GM21723 (cell line): ENCODE measurements around the gene RNASE7.
"Not testable (repeated sequence)": the region's sequence is repeated elsewhere in the genome, so short reads cannot be mapped to it uniquely, and the experiment has no call there.

ENCODE experiments used
- ATAC-seq: cut with Tn5 transposase; IDR thresholded peaks from one replicate; pipeline ENCODE4 v1.9.1; 2021; ENCODE audit warnings: mild to moderate bottlenecking, moderate library complexity; ENCODE audit not compliant: unreplicated experiment

The RNASE7 gene, protein sequence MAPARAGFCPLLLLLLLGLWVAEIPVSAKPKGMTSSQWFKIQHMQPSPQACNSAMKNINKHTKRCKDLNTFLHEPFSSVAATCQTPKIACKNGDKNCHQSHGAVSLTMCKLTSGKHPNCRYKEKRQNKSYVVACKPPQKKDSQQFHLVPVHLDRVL

DNA sequence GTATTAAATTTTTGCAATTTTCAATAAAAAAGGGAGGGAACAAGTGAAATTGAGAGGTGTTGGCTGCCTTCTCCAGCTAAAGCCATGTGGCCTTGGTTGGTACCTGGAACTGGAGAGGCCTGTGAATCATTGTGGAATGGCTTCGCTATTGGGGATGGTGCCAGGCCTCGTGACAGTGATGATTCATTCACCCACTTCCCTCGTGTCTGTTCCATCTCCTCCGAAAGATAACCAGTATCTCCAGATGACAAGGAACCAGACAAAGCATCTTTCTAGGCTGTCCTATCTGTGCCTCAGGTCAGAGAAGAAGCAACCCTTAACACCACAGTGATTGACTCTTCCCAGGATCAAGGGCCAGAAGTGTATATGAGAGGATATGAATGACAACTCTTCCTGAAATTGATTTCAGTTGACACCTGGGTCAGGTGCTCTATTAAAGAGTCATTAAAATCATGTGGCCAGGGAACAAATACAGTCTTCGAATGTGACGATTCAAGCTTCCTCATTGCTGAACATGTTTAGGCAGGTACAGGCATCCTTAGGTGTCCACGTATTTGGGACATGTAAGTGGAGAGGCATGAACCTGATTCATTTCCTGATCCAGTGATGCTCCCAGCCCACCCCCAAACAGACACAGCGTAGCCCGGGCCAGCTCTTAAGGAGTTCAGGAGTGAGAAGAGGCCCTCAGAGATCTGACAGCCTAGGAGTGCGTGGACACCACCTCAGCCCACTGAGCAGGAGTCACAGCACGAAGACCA is at the start of gene RNASE7:
Gene RNASE7 (plus strand): TSS at position 687 of the 758 bp plus-strand sequence. CDS start 631 bp downstream, outside the sequence.
- ATAC-seq = no peak

- no peak for ATAC-seq
Measured at GRCh38 chr14:20996521-20996920, 45.6 kb upstream of the RNASE7 start.

- ATAC-seq = no peak
Measured at GRCh38 chr14:20997115-20997514, 45.0 kb upstream of the RNASE7 start.

GRCh38 chr14:20997564-20997963 is 44.6 kb upstream of the RNASE7 start:
- ATAC-seq = no peak

DNA sequence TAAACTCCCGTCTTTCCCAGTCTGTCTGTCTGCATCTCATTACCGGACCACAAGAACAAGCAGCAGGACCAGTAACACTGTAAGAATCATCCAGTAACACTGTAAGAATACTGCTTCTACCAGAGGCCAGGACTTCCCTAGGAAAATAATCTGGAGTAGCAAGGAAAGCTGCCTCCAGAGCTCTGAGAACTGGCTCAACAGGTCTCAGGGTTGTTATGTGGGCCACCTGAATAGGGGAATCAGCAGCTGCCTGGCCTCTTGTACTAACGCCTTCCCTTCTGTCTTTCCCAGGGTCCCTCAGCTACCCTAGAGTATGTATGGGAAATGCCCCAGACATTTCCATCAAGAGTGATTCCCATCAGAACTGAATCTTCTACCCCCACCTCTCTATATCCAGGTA is 44.0 kb upstream of the RNASE7 start:
- ATAC-seq = no peak

DNA sequence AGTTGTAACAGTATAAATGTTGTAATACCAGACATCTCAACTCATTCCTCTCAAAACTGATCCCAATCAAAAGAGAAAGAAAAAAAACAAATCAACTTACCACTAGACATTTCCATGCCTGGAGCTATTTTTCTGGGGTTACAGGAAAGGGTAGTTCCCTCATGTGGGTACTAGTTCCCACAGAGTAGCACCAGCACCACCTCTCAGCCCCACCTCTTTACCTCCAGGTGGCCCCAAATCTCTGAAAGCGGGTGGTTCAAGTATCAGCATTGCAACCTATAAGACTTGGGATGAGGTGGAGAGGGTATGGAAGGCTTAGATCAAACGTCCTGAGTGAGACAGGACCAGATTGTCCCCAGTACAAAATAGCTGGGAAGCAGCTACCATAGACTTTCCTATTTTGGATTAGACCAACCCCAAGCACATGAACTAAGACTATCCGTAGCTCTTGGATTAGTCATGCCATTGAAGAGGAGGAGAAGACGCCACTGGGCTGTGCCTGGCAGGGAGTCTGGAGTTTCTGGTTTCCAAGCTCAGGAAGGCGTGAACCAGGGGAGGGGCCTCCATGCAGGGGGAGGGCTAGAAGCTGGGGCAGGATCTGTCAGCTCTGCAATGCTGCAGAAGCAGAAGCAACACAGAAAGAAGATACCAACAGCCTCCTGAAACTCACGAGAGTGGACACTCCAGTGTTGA is 43.3 kb upstream of the RNASE7 start, which contains the start of gene SLC39A2:
Gene SLC39A2 (plus strand): TSS at position 620 of the 693 bp plus-strand sequence. CDS start 154 bp downstream, outside the sequence.
- ATAC-seq = no peak

GRCh38 chr14:20999591-20999990 is 42.6 kb upstream of the RNASE7 start:
- no peak for ATAC-seq

DNA sequence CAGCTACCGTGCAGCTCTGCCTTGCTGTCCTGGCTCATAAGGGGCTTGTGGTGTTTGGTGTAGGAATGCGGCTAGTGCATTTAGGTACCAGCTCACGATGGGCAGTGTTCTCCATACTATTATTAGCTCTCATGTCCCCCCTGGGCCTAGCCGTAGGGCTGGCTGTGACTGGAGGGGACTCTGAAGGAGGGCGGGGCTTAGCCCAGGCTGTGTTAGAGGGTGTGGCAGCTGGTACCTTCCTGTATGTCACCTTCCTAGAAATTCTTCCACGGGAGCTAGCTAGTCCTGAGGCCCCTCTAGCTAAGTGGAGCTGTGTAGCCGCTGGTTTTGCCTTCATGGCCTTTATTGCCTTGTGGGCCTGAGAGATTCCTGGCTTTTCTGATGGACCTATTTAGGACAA is 40.9 kb upstream of the RNASE7 start:
- ATAC-seq = no peak

- no peak for ATAC-seq
Measured at GRCh38 chr14:21003788-21004346, 38.3 kb upstream of the RNASE7 start.

DNA sequence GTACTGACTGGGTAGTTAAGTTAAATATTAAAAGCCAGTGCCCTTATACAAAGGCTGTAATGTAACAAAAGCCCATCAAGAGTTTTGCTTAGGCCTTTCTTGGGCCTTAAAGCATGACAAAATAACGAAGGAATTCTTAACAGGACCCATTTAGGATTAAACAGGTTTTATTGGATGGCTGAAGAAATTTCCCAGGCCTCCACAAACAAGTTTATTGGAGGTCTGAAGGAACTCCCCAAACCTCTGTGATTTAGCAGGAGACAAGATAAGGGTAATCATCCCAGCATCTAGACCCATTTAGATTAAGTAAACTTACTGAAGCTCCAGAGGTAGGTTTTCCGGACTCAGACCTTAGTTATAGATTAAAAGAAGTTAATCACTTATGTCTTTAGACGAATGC is 32.4 kb upstream of the RNASE7 start:
- not testable (repeated sequence) for ATAC-seq

DNA sequence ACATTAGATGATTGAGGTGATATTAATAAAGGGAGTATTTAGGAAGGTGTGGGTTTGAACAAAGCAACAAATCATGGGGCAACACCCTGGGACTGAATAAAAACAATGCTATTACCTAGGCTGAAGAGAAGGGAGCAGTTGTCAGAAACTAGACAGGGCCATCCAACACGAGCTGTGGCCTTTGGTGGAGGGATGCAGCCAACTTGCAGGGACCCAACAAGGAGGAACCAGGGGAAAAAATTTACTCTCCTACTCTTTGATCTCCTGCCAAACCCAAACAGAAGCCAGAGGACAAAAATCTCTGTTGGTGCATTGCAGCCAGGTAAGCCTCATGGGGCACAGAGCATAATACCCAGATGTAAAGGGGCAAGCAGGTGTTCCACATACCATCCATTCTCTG is 31.0 kb upstream of the RNASE7 start:
- ATAC-seq = no peak

GRCh38 chr14:21014761-21015190 is 27.4 kb upstream of the RNASE7 start:
- ATAC-seq = peak; percentile 66

DNA sequence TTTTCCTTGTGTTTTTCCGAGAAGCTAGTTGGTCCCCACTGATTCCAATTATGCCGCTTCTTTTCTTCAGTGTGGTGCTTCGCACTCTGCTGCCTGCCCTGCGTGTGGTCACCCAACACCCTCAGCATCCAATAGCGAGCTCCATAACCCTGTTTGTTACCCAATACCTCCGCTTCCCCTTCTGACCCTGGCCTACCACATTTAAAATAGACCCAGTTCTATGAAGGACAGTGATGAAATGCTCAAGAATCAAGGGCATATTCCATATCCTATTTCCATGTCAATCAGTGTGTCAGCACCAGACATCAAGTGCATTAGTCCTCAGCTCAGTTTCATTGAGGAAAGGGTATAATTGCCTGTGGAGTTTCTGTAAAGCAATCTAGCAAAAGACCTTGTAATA is 26.9 kb upstream of the RNASE7 start:
- ATAC-seq = no peak

- ATAC-seq = no peak
Measured at GRCh38 chr14:21016413-21017190, 25.6 kb upstream of the RNASE7 start.

- ATAC-seq = no peak
Measured at GRCh38 chr14:21017528-21018245, 24.5 kb upstream of the RNASE7 start.

- no peak for ATAC-seq
Measured at GRCh38 chr14:21018286-21018685, 23.9 kb upstream of the RNASE7 start.

DNA sequence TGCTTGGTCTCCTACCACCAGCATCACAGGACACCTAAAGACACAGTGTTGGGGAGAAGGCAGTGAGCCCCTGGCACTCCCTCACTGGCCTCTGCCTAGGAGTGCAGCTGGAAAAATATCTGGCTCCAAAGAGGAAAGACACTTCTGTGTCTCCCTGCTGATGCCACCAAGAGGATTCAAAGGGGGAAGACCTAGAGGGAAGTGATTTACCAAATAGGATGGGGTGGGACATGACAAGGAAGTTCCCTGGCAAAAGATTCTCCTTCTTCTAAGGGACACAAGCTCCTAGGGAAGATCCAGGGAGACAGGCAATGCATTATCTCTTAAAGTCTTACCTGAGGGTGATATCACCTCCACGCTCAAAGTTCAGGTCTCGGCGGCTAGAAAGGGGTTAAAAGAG is 23.4 kb upstream of the RNASE7 start:
- no peak for ATAC-seq

GRCh38 chr14:21019366-21019765 is 22.8 kb upstream of the RNASE7 start:
- no peak for ATAC-seq

- no peak for ATAC-seq
Measured at GRCh38 chr14:21020977-21021545, 21.1 kb upstream of the RNASE7 start.

DNA sequence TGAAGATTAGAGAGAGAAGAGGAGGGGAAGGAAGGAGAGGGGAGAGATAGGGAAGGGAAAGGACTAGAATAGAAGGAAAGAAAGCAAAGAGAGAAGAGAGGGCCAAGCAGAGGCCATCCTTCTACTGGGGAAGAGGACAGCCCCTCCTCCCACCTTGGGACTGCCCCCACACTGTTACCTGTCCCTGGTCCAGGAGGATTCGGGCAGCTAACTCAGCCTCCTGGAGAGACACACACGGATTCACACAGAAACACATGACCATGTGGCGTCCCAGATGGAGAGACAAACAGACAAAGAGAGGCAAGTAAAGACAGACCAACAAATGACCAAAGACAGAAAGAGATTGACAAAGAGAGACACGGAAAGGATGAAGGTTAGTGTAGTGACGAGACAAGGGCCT is 19.5 kb upstream of the RNASE7 start:
- no peak for ATAC-seq
